GM23338 (cell line): Measurements from ENCODE around the gene FAM53B. TPM values are rescaled to one million over a fixed set of nuclear protein-coding genes. Genes with fewer than 3 reads are reported as not detected.

Experiments used
- ATAC-seq: fragments of 200-7000 bp; cut with Tn5 transposase; 3 replicates; pipeline ENCODE4 v1.9.1; 2020
- DNase-seq: peaks from one replicate; pipeline ENCODE4 v3.0.0-alpha.2; 2015; ENCODE audit warnings: low spot score
- H2AFZ ChIP-seq: fragments of 200-600 bp; sonication (generic); 2 replicates; pipeline ENCODE4 v1.8.0; 2016; ENCODE audit warnings: antibody characterized with exemption, mild to moderate bottlenecking, moderate library complexity
- H3F3A ChIP-seq: fragments of 200-600 bp; sonication (generic); replicated peaks from 2 replicates; pipeline ENCODE4 v1.8.0; 2017; ENCODE audit warnings: antibody characterized with exemption, mixed run types, low read depth
- H3K27ac ChIP-seq: fragments of 200-600 bp; sonication (generic); 2 replicates; pipeline ENCODE4 v1.6.1; 2016; ENCODE audit warnings: low read depth
- H3K27me3 ChIP-seq: fragments of 200-600 bp; sonication (generic); 2 replicates; pipeline ENCODE4 v1.8.0; 2016; ENCODE audit warnings: mild to moderate bottlenecking, mixed run types, moderate library complexity; ENCODE audit not compliant: insufficient read depth
- H3K36me3 ChIP-seq: fragments of 200-600 bp; sonication (generic); 2 replicates; pipeline ENCODE4 v1.8.0; 2016; ENCODE audit warnings: mild to moderate bottlenecking; ENCODE audit not compliant: insufficient read depth
- H3K4me1 ChIP-seq: fragments of 200-600 bp; sonication (generic); 2 replicates; pipeline ENCODE4 v1.8.0; 2016; ENCODE audit warnings: mild to moderate bottlenecking, moderate library complexity; ENCODE audit not compliant: insufficient read depth
- H3K4me2 ChIP-seq: fragments of 200-600 bp; sonication (generic); 2 replicates; pipeline ENCODE4 v1.7.1; 2017; ENCODE audit warnings: mixed run types
- H3K4me3 ChIP-seq: fragments of 200-600 bp; sonication (generic); 2 replicates; pipeline ENCODE4 v1.6.1; 2016; ENCODE audit warnings: mixed run types
- H3K79me2 ChIP-seq: fragments of 200-600 bp; sonication (generic); replicated peaks from 2 replicates; pipeline ENCODE4 v1.8.0; 2017; ENCODE audit warnings: mild to moderate bottlenecking; ENCODE audit not compliant: insufficient read depth
- H3K9me2 ChIP-seq: fragments of 200-600 bp; sonication (generic); 2 replicates; pipeline ENCODE4 v1.8.0; 2017; ENCODE audit not compliant: insufficient read depth
- H4K20me1 ChIP-seq: fragments of 200-600 bp; sonication (generic); replicated peaks from 2 replicates; pipeline ENCODE4 v1.8.0; 2017; ENCODE audit warnings: mild to moderate bottlenecking; ENCODE audit not compliant: insufficient read depth
- H3K27ac Mint-ChIP-seq: 2 replicates; pipeline ENCODE4 v1.8.0; 2020; ENCODE audit warnings: inconsistent platforms, mild to moderate bottlenecking, moderate library complexity, mixed read lengths
- H3K27me3 Mint-ChIP-seq: 3 replicates; pipeline ENCODE4 v1.8.0; 2022; ENCODE audit warnings: low read depth, mild to moderate bottlenecking, moderate library complexity, mixed read lengths, inconsistent platforms; ENCODE audit not compliant: insufficient read depth, poor library complexity
- H3K36me3 Mint-ChIP-seq: 3 replicates; pipeline ENCODE4 v1.8.0; 2021; ENCODE audit warnings: low read depth, mild to moderate bottlenecking, inconsistent platforms, moderate library complexity, mixed read lengths
- H3K4me1 Mint-ChIP-seq: 3 replicates; pipeline ENCODE4 v1.8.0; 2020; ENCODE audit warnings: mild to moderate bottlenecking, inconsistent platforms, mixed read lengths
- H3K4me3 Mint-ChIP-seq: 3 replicates; pipeline ENCODE4 v1.8.0; 2021; ENCODE audit warnings: moderate library complexity, mild to moderate bottlenecking, inconsistent platforms, mixed read lengths
- H3K9me3 Mint-ChIP-seq: 3 replicates; pipeline ENCODE4 v1.8.0; 2020; ENCODE audit warnings: moderate library complexity, mild to moderate bottlenecking, inconsistent platforms, mixed read lengths
- POLR2AphosphoS5 ChIP-seq: IDR thresholded peaks from 2 replicates; pipeline ENCODE4 v1.6.1; 2016; ENCODE audit warnings: antibody characterized with exemption, low read depth
- polyA plus RNA-seq: library from polyadenylated mRNA; unstranded; fragments of >200 nt; fragmentation: Nextera tagmentation; extraction: Ambion mirVana; gene quantifications from 2 replicates; pipeline ENCODE4 v1.2.1, GENCODE V29; 2016
- total RNA-seq: library from RNA; depleted of rRNA; stranded (reverse); fragments of >200 nt; shearing (Covaris generic); gene quantifications from 2 replicates; pipeline ENCODE4 v1.2.3, GENCODE V29; 2014
- TF ChIP-seq, protein P1 (sequence below): IDR thresholded peaks from one replicate; pipeline ENCODE4 v1.6.1; 2018; ENCODE audit warnings: antibody characterized with exemption; ENCODE audit not compliant: unreplicated experiment
- TF ChIP-seq, protein P2 (sequence below), 2 experiments: fragments of 200-600 bp in 1 of 2; sonication (generic) in 1 of 2; conservative IDR thresholded peaks; 2 replicates each; pipeline versions ENCODE4 v1.5.1 to v1.6.1; 2016 to 2017; ENCODE audit warnings: antibody characterized with exemption in 2 of 2, low read depth in 2 of 2, mild to moderate bottlenecking in 2 of 2, moderate library complexity in 1 of 2

FAM53B gene
- total and polyA plus RNA-seq, 2 experiments from 2014 or later, result 3.0 to 20.3 TPM

GRCh38 chr10:124704428-124705380, 39.5 kb downstream of the FAM53B start (continued):
- TF ChIP-seq, protein P1, sequence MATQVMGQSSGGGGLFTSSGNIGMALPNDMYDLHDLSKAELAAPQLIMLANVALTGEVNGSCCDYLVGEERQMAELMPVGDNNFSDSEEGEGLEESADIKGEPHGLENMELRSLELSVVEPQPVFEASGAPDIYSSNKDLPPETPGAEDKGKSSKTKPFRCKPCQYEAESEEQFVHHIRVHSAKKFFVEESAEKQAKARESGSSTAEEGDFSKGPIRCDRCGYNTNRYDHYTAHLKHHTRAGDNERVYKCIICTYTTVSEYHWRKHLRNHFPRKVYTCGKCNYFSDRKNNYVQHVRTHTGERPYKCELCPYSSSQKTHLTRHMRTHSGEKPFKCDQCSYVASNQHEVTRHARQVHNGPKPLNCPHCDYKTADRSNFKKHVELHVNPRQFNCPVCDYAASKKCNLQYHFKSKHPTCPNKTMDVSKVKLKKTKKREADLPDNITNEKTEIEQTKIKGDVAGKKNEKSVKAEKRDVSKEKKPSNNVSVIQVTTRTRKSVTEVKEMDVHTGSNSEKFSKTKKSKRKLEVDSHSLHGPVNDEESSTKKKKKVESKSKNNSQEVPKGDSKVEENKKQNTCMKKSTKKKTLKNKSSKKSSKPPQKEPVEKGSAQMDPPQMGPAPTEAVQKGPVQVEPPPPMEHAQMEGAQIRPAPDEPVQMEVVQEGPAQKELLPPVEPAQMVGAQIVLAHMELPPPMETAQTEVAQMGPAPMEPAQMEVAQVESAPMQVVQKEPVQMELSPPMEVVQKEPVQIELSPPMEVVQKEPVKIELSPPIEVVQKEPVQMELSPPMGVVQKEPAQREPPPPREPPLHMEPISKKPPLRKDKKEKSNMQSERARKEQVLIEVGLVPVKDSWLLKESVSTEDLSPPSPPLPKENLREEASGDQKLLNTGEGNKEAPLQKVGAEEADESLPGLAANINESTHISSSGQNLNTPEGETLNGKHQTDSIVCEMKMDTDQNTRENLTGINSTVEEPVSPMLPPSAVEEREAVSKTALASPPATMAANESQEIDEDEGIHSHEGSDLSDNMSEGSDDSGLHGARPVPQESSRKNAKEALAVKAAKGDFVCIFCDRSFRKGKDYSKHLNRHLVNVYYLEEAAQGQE, result no peak

GRCh38 chr10:124703778-124704427, 40.3 kb downstream of the FAM53B start:
- no peaks in the 10 kb centered on the region; the same call in 1 of the 2 replicates for H3K36me3 ChIP-seq
- no peak overlapping the region for H3K4me3 Mint-ChIP-seq
- peaks cover 6% of the 10 kb centered on the region; the same call in 2 of the 3 replicates for H3K36me3 Mint-ChIP-seq
- peaks cover 14% of the 10 kb centered on the region for H3K4me1 Mint-ChIP-seq
- no peak overlapping the region for H3K4me2 ChIP-seq
- no peaks in the 10 kb centered on the region for H3F3A ChIP-seq
- H3K27ac ChIP-seq, result no peak overlapping the region
- no peaks in the 10 kb centered on the region for H4K20me1 ChIP-seq
- no peaks in the 10 kb centered on the region for H3K9me2 ChIP-seq
- H3K27me3 ChIP-seq, result no peaks in the 10 kb centered on the region
- peaks cover 4% of the 10 kb centered on the region; the same call in 1 of the 2 replicates for H3K79me2 ChIP-seq
- no peak for ATAC-seq
- no peak overlapping the region for H3K4me3 ChIP-seq
- DNase-seq, result no peak
- no peak overlapping the region for H3K27ac Mint-ChIP-seq
- 0 out of 2 replicates have a peak, but pooled peaks cover 3% of the 10 kb centered on the region for H3K4me1 ChIP-seq
- peaks cover 11% of the 10 kb centered on the region for H3K27me3 Mint-ChIP-seq
- TF ChIP-seq, protein P2, sequence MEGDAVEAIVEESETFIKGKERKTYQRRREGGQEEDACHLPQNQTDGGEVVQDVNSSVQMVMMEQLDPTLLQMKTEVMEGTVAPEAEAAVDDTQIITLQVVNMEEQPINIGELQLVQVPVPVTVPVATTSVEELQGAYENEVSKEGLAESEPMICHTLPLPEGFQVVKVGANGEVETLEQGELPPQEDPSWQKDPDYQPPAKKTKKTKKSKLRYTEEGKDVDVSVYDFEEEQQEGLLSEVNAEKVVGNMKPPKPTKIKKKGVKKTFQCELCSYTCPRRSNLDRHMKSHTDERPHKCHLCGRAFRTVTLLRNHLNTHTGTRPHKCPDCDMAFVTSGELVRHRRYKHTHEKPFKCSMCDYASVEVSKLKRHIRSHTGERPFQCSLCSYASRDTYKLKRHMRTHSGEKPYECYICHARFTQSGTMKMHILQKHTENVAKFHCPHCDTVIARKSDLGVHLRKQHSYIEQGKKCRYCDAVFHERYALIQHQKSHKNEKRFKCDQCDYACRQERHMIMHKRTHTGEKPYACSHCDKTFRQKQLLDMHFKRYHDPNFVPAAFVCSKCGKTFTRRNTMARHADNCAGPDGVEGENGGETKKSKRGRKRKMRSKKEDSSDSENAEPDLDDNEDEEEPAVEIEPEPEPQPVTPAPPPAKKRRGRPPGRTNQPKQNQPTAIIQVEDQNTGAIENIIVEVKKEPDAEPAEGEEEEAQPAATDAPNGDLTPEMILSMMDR (conservative IDR thresholded peaks at IDR 0.05; ENCODE audit: low read depth in 2 of 2), result no peak
- TF ChIP-seq, protein P1, result no peak
- no peak for TF ChIP-seq POLR2AphosphoS5
- H3K9me3 Mint-ChIP-seq, result no peaks in the 10 kb centered on the region
- H2AFZ ChIP-seq, result no peak overlapping the region
